Activated naive CD8-positive, alpha-beta T cell treated with anti-CD3 and anti-CD28 coated beads, Interleukin-2, amount 50 U/mL, for 24 hours (primary cell): ENCODE data around the gene MMP28.

Experiments
- ATAC-seq: fragments of 150-1000 bp; cut with Tn5 transposase; one replicate; pipeline ENCODE4 v1.10.0; 2021
- DNase-seq: peaks from one replicate; pipeline ENCODE4 v3.0.0; 2021
- H3K27ac Mint-ChIP-seq: one replicate; pipeline ENCODE4 v1.8.0; 2021; ENCODE audit warnings: mild to moderate bottlenecking, mixed read lengths
- H3K27me3 Mint-ChIP-seq: one replicate; pipeline ENCODE4 v1.8.0; 2021; ENCODE audit warnings: mixed read lengths
- H3K36me3 Mint-ChIP-seq: one replicate; pipeline ENCODE4 v1.8.0; 2021; ENCODE audit warnings: low read depth, mixed read lengths
- H3K4me1 Mint-ChIP-seq: one replicate; pipeline ENCODE4 v1.8.0; 2021; ENCODE audit warnings: mixed read lengths
- H3K4me3 Mint-ChIP-seq: one replicate; pipeline ENCODE4 v1.8.0; 2021; ENCODE audit warnings: mild to moderate bottlenecking, moderate library complexity, mixed read lengths
- H3K9me3 Mint-ChIP-seq: one replicate; pipeline ENCODE4 v1.8.0; 2021; ENCODE audit warnings: mixed read lengths

MMP28 gene

DNA sequence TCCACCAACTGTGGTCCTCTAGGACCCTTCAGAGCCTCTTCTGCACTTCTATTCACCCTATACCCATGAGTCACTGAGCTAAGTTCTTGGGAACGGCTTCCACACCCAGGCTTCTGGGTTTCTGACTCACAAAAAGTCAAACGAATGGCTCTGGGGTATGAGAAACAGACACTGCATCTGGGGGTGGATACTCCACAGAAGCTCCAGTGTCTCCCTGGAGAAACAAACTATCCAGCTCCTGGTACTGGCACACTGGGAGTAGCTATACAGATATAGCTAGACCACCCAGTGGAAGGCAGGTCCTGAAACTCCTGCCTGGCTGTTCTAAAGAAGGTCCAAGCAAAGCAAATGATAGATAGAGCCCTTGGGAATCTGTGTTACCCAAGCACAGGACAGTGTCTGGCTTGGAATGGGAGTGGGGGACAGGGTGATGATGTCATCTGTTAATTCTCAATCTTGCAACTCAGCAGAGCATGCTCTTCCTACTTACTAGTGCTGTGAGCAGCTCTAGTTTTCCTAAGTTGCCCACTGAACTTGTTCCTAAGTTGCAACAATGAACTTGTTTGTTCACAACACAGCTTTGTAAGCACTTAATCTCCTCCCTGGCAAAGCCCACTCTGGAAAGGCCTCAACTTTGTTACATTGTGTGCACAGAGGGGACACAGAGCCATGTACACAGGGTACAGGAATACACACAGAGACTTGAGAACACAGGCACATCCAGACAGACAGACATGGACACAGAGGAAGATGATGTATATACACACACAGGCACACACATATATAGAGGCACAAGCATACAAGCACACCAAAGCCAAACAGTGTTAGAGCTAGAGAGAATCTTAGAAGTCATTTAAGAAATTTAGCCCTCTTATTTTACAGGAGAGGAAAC lies 6.7 kb downstream of the MMP28 start:
- Mint-ChIP-seq H3K4me1 (peaks cover 18% of the 10 kb centered on the region), H3K36me3 (no peaks in the 10 kb centered on the region), H3K9me3 (no peaks in the 10 kb centered on the region), H3K27me3 (peaks cover 10% of the 10 kb centered on the region), H3K4me3 (no peak overlapping the region), H3K27ac (no peak overlapping the region)
- peak; percentile 65 for ATAC-seq
- no peak for DNase-seq

DNA sequence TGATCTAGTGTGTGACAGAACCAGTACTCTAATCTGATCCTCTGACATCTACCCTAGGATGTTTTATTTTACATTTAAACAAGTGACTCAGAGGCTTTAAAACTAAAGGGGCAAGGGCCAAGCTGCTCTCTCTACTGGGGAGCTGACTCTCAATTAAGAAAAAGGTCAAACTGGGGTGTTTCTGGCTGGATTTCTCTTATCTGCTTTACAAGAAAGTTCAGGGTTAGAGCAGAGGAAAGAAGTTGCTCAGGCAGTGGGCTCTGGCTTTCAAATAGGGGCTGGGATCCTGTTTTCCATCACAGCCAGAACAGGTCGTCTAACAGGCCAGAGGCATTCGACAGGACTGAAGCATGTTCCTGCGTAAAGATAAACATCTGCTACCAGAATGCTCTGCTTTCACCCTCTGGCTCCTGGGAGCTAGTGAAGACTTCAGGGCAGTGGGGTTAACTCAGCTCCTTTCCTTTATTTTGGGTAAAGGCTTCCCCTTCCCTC lies 8.5 kb downstream of the MMP28 start:
- DNase-seq (no peak), ATAC-seq (no peak)
- peaks cover under 1% of the 10 kb centered on the region for H3K27me3 Mint-ChIP-seq
- H3K4me3 Mint-ChIP-seq, result no peak overlapping the region
- peaks cover 16% of the 10 kb centered on the region for H3K4me1 Mint-ChIP-seq
- H3K27ac Mint-ChIP-seq, result no peak overlapping the region
- no peaks in the 10 kb centered on the region for H3K36me3 Mint-ChIP-seq
- no peaks in the 10 kb centered on the region for H3K9me3 Mint-ChIP-seq

DNA sequence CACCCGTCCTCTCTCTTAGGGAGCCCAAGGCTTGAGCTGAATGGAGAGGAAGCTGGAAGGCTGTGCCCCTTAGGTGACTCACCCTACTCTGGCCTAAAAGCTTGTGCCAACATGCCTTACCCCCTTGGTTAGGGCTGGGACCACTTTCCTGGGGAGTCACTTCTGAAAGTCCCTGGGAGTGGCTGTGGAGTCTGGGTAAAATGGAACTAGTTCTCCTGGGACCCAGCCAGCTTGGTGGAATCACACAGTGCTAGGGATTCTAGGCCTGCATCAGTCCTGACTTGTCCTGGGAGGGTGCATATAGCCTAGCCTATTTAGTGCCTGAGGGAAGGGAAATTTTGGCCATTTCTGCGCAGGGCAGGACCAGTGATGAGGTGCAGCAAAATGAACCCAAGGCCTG lies 10.5 kb downstream of the MMP28 start:
- no peaks in the 10 kb centered on the region for H3K36me3 Mint-ChIP-seq
- no peak for DNase-seq
- no peaks in the 10 kb centered on the region for H3K9me3 Mint-ChIP-seq
- H3K4me3 Mint-ChIP-seq, result no peak overlapping the region
- H3K27ac Mint-ChIP-seq, result no peak overlapping the region
- H3K4me1 Mint-ChIP-seq, result peaks cover 11% of the 10 kb centered on the region
- no peak for ATAC-seq
- H3K27me3 Mint-ChIP-seq, result no peaks in the 10 kb centered on the region

DNA sequence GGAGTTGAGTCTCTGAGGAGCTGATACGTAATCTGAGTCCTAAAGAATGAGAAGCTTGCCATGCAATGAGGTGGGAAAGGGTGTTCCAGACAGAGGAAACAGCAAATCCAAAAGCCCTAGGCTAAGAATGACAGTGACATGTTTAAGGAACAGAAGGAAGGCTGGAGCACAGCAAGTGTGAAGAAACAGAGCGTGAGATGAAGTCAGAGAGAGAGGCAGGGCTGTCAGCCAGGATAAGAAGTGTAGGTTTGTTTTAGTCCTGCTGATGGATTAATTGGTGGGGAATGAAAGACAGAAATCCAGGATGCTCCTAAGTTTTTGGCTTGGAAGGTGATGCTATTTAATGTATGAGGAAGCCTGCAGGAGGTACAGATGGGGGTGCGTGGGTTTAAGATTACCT lies 14.5 kb downstream of the MMP28 start:
- no peak for ATAC-seq

DNA sequence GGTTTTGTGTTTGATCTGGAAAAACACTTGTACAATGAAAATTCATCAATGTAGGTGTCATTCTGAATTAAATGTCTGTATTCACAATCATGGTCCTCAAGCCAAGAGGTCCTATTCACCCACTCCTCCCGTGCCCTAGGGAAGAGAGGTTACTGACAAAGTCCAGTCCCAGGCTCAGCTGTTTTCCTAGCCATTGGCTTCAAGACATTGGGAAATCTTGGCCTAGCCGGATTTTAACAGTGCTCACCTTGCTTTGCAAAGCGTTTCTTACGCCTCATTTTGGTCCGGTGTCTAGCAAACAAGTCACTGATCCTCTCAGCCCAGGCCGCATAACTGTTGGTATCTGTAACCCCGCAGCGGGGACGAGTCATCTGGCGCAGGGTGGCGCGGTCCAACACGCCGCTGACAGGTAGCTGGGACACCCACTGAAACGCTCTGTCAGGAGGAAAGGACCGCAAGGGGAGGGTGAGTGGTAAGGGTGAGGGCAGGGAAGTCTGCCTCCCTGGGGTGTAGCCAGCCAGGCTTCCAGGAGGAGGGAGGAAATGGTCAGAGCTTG lies 16.7 kb downstream of the MMP28 start:
- Mint-ChIP-seq H3K36me3 (no peaks in the 10 kb centered on the region), H3K4me1 (no peaks in the 10 kb centered on the region), H3K9me3 (no peaks in the 10 kb centered on the region), H3K4me3 (no peak overlapping the region), H3K27ac (no peak overlapping the region), H3K27me3 (peaks cover 5% of the 10 kb centered on the region)
- no peak for DNase-seq
- no peak for ATAC-seq

More for the DNA sequence above, 14.5 kb downstream of the MMP28 start:
- H3K9me3 Mint-ChIP-seq, result no peaks in the 10 kb centered on the region
- no peak overlapping the region for H3K27ac Mint-ChIP-seq
- H3K27me3 Mint-ChIP-seq, result peaks cover 3% of the 10 kb centered on the region
- DNase-seq, result no peak
- no peak overlapping the region for H3K4me3 Mint-ChIP-seq
- H3K4me1 Mint-ChIP-seq, result no peaks in the 10 kb centered on the region
- H3K36me3 Mint-ChIP-seq, result no peaks in the 10 kb centered on the region

DNA sequence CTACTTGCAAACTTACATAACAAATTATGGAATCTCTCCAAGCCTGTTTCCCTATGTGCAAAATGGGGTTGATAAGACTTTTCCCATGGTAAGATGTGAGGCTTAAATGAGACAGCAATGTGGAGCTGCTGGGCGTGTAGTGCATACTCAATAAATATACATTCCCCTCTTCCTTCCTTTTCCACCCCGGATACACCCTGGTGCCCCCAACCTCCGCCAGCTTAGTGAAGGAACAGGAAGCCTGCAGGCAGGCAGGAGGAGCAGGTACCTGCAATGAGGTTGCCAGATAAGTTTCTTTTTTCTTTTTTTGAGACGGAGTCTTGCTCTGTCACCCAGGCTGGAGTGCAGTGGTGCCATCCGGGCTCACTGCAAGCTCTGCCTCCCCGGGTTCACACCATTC lies 19.9 kb downstream of the MMP28 start:
- no peaks in the 10 kb centered on the region for H3K36me3 Mint-ChIP-seq

DNA sequence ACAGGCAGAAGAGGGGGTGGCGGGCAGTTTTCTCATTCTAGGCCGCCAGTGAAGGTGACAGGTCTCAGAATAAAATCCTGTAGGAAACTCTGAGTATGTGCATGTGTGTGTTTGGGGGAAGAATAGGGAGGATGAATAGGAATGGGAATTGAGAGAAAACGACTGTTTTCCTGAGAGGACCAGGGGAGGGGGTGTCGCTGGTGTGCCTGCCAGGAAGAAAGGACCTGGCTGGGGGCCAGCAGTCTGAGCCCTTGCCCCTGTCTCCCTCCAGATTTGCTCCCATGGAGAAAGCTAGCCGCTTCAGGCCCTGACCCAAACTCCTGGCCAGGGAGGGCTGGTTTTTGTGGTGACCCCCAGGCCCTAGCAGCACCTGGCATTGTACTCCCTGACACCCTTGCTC lies 20.4 kb downstream of the MMP28 start:
- H3K36me3 Mint-ChIP-seq, result no peaks in the 10 kb centered on the region
- no peaks in the 10 kb centered on the region for H3K9me3 Mint-ChIP-seq
- no peaks in the 10 kb centered on the region for H3K4me1 Mint-ChIP-seq
- ATAC-seq (no peak), DNase-seq (no peak)
- peaks cover 7% of the 10 kb centered on the region for H3K27me3 Mint-ChIP-seq
- H3K4me3 Mint-ChIP-seq, result no peak overlapping the region
- no peak overlapping the region for H3K27ac Mint-ChIP-seq

More for the DNA sequence above, 19.9 kb downstream of the MMP28 start:
- DNase-seq, result no peak
- Mint-ChIP-seq H3K27ac (no peak overlapping the region), H3K4me1 (no peaks in the 10 kb centered on the region), H3K9me3 (no peaks in the 10 kb centered on the region), H3K4me3 (no peak overlapping the region), H3K27me3 (peaks cover 7% of the 10 kb centered on the region)
- ATAC-seq, result no peak

DNA sequence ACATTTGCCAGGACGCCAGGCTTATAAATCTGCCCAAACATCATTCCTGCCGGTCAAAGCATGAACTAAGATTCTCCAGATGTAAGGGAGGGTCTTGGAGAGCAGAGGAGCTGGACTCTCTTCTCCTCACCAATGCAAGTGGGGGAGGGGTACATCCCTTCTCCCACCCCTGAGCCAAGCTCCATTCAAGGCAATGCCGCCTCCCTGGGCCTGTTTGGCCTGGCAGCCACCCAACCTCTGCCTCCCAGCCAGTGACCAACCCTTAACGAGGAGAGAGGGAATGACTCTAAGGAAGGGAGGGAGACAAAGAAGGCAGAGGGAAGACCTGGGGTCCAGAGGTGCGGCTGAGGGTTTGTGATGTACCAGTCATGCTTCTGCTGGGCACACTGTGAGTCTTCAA lies 20.9 kb downstream of the MMP28 start:
- no peaks in the 10 kb centered on the region for H3K4me1 Mint-ChIP-seq
- DNase-seq, result no peak
- no peak overlapping the region for H3K27ac Mint-ChIP-seq
- H3K9me3 Mint-ChIP-seq, result no peaks in the 10 kb centered on the region
- H3K27me3 Mint-ChIP-seq, result peaks cover 7% of the 10 kb centered on the region
- H3K4me3 Mint-ChIP-seq, result no peak overlapping the region
- no peak for ATAC-seq
- H3K36me3 Mint-ChIP-seq, result no peaks in the 10 kb centered on the region

DNA sequence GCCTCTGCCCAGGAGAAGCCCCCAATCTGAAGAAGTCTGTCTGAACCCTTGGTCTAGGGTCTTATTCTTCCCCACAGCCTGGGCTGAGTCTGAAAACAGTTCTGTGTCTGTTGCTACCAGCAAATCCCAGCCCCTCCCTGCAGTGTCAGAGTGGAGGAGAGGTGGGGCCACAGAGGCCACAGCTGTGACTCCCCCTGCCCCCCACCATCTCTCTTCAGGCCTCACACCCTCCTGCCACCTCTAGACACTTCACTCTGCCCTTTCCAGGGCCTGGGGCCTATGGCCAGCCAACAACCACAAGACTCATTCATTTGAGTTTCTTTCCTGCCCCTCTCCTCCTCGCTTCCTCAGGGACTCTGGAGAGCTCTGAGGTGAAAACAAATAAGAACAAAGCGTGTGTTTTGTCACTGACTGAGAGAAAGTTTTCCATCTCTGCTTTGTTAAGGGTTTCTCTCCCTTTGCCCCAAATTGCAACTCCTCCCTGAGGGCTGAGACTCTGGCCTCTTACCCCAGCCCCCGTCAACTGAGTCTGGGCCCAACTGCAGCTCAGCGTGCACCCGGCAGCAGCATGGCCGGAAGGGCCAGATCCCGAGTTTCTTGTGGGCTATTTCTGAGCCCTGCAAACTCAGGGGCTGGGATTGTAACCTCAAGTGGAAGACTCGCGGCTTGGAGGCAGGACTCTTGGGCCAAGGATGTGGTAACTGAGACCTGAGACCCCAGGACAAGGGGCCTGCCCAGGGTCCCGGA lies 21.6 kb downstream of the MMP28 start:
- no peaks in the 10 kb centered on the region for H3K9me3 Mint-ChIP-seq
- H3K4me1 Mint-ChIP-seq, result no peaks in the 10 kb centered on the region
- H3K27me3 Mint-ChIP-seq, result peaks cover 6% of the 10 kb centered on the region
- no peaks in the 10 kb centered on the region for H3K36me3 Mint-ChIP-seq
- ATAC-seq (no peak), DNase-seq (no peak)
- H3K4me3 Mint-ChIP-seq, result no peak overlapping the region
- H3K27ac Mint-ChIP-seq, result no peak overlapping the region

DNA sequence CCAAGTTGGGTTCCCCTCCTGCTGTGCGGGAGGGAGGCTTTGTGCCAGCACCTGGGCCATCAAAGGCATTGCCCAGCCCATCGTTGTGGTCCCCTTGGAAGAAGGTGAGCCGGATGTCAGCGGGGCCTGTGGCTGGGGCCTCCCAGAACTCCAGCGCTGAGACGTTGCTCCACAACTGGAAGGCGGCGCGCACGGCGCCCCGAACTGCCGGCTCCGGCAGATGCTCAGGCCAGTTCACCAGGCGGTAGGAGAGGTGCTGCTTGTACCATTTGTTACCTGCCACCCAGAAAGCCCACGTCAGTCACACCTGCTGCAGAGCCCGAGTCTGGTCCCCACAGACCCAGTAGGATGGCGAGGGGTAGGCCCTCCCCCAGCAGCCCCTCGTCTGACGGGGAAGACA lies 22.3 kb downstream of the MMP28 start:
- no peak overlapping the region for H3K4me3 Mint-ChIP-seq
- H3K4me1 Mint-ChIP-seq, result no peaks in the 10 kb centered on the region
- DNase-seq, result no peak
- ATAC-seq, result no peak
- H3K27me3 Mint-ChIP-seq, result peaks cover 6% of the 10 kb centered on the region
- H3K27ac Mint-ChIP-seq, result no peak overlapping the region
- H3K36me3 Mint-ChIP-seq, result no peaks in the 10 kb centered on the region
- H3K9me3 Mint-ChIP-seq, result no peaks in the 10 kb centered on the region

DNA sequence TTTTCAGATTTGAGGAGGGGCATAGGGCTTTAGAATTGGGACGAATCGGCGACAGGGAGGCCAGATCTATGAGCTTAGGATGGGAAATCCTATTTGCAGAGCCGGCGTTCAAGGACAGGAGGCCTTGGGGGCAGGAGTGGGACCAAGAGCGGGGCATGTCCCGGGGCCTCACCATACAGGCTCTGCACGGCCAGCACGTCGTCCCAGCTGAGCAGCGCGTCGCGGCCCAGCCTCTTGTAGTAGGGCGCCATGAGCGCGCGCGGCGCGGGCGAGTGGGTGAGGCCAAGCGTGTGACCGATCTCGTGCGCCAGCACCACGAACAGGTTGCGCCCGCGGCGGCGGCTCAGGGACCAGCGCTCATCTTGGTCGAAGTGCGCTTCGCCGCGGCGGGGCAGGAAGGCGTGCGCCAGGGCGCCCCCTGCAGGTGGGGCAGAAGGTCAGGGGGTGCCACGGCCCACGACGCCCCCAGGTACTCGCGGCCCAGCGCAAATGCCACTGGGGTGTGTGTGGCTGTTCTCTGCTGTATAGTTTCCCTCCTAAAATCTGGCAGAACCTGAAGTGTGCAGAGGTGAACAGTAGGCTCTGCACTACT lies 25.4 kb downstream of the MMP28 start:
- H3K9me3 Mint-ChIP-seq, result no peaks in the 10 kb centered on the region
- DNase-seq (no peak), ATAC-seq (no peak)
- no peaks in the 10 kb centered on the region for H3K36me3 Mint-ChIP-seq
- no peak overlapping the region for H3K4me3 Mint-ChIP-seq
- H3K4me1 Mint-ChIP-seq, result peaks cover 3% of the 10 kb centered on the region
- H3K27ac Mint-ChIP-seq, result no peak overlapping the region
- H3K27me3 Mint-ChIP-seq, result peaks cover 6% of the 10 kb centered on the region

DNA sequence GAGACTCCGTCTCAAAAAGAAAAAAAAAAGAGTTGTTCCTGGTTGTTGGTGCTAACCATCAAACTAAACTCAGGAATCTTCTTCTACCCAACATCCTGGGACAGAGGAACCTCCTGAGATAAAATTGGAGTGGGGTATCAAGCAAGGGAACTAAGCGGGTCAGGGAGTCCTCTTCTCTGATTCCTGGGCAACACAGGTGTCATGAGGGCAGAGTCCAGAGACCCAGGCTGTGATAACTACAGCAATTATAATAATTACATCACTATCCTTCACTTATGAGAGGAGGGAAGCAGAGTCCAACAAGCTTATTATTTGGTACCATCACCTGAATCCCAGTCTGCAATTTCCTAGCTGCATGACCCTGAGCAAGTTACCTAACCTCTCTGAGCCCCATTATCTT lies 26.6 kb downstream of the MMP28 start:
- Mint-ChIP-seq H3K9me3 (no peaks in the 10 kb centered on the region), H3K27me3 (peaks cover 4% of the 10 kb centered on the region), H3K4me3 (no peak overlapping the region), H3K27ac (no peak overlapping the region), H3K36me3 (no peaks in the 10 kb centered on the region), H3K4me1 (peaks cover 11% of the 10 kb centered on the region)
- ATAC-seq (no peak), DNase-seq (no peak)

DNA sequence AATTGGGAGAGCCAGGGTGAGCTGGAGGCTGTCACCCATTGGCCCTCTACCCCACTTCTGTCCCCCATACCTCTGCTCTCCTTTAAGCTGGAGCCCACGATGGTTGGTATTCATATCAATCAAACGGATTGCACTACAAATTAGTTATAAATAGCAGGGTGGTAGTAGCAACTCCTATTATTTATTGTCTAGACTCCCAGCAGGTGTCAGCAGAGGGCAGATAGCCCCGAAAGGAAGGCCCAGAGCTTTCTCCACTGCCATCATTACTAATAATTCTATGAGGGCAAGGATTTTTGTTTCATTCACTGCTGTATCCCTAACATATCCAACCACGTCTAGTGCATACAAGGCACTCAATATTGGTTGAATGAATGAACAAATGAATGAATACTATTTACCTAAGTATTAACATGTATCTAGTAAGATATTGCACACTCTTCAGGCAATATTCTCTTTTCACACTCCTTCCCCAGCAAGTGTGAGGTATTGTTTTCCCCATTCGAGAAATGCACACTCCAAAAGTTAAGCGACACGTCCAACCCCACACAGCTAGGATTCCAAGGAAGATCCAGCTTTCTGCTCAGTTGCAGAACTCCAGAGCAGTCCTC lies 28.4 kb downstream of the MMP28 start:
- H3K9me3 Mint-ChIP-seq, result no peaks in the 10 kb centered on the region
- no peak for ATAC-seq
- peaks cover 3% of the 10 kb centered on the region for H3K27me3 Mint-ChIP-seq
- H3K4me3 Mint-ChIP-seq, result no peak overlapping the region
- no peak for DNase-seq
- no peaks in the 10 kb centered on the region for H3K36me3 Mint-ChIP-seq
- no peak overlapping the region for H3K27ac Mint-ChIP-seq
- peaks cover 12% of the 10 kb centered on the region for H3K4me1 Mint-ChIP-seq

DNA sequence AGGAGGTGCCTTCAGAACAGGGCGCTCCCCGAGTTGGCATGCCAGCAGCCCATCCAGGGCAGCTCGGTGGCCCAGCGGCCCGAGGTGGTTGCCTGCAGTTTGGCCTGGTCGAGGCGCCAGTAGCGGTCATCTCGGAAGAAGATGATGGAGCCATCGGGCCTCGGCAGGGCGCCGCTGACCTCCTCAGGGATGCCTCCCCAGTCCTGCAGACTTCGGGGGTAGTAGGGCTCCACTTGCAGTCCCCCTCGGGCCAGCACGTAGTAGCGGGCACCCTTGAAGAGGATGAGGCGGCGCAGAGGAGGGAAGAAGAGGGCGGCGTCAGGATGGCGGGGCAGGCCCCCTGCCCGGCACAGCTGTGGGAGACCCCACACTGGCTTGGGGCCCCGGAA lies 29.0 kb downstream of the MMP28 start:
- Mint-ChIP-seq H3K9me3 (no peaks in the 10 kb centered on the region), H3K27ac (no peak overlapping the region), H3K36me3 (no peaks in the 10 kb centered on the region), H3K27me3 (peaks cover 3% of the 10 kb centered on the region), H3K4me3 (no peak overlapping the region), H3K4me1 (peaks cover 12% of the 10 kb centered on the region)
- DNase-seq (no peak), ATAC-seq (no peak)
